Coronary artery (tissue), 2 donors: ENCODE results near the gene SGK2.

Experiments
- DNase-seq: peaks from one replicate; pipeline ENCODE4 v3.0.0-alpha.2; 2017; ENCODE audit warnings: low spot score
- H3K27ac ChIP-seq, 2 donors: fragments of 200-600 bp; sonication (generic); one replicate each; pipeline ENCODE4 v1.5.1; 2016 to 2019
- H3K4me3 ChIP-seq: fragments of 200-600 bp; sonication (generic); 2 replicates; pipeline ENCODE4 v1.5.1; 2016; ENCODE audit warnings: mild to moderate bottlenecking, moderate library complexity
- TF ChIP-seq, protein P1 (sequence below): fragments of 200-600 bp; sonication (generic); IDR thresholded peaks from one replicate; pipeline ENCODE4 v1.5.1; 2019; ENCODE audit warnings: antibody characterized with exemption

SGK2 gene

DNA sequence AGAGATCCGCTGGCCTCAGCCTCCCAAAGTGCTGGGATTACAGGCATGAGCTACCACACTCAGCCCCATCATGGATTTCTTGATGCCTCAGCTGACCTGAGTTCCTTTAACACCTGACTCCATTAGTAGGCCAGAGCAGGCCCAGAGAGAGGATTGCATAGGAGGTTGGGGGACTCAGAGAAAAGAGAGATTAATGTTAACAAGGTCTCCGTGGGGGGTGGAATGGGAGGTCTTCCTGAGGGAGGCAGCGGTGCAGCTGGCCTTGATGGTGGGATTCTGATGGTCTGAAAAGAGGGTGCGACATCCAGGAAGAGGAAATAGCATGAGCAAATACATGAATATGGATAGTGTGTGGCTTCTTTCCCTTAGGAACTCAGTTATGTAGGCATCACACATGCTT lies 9.9 kb downstream of the SGK2 start:
- Histone ChIP-seq H3K27ac (no peak overlapping the region), H3K4me3 (no peak overlapping the region)
- no peak for DNase-seq
- TF ChIP-seq, protein P1, sequence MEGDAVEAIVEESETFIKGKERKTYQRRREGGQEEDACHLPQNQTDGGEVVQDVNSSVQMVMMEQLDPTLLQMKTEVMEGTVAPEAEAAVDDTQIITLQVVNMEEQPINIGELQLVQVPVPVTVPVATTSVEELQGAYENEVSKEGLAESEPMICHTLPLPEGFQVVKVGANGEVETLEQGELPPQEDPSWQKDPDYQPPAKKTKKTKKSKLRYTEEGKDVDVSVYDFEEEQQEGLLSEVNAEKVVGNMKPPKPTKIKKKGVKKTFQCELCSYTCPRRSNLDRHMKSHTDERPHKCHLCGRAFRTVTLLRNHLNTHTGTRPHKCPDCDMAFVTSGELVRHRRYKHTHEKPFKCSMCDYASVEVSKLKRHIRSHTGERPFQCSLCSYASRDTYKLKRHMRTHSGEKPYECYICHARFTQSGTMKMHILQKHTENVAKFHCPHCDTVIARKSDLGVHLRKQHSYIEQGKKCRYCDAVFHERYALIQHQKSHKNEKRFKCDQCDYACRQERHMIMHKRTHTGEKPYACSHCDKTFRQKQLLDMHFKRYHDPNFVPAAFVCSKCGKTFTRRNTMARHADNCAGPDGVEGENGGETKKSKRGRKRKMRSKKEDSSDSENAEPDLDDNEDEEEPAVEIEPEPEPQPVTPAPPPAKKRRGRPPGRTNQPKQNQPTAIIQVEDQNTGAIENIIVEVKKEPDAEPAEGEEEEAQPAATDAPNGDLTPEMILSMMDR: no peak

DNA sequence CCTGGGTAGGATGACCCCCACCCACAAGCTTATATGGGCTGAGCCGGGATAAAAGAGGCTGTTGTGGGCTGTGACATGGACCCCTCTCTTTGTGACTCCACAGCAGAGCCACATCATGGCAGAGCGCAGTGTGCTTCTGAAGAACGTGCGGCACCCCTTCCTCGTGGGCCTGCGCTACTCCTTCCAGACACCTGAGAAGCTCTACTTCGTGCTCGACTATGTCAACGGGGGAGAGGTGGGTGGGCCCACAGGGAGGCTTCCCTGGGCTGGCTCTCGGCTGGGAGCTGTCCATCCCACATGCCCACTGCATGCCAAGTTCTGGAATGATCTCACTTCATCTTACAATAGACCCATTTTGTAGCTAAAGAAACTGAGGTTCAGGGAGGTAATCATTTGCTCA lies 10.5 kb downstream of the SGK2 start:
- DNase-seq: no peak
- TF ChIP-seq, protein P1: no peak
- no peak overlapping the region for H3K27ac ChIP-seq
- no peak overlapping the region for H3K4me3 ChIP-seq

DNA sequence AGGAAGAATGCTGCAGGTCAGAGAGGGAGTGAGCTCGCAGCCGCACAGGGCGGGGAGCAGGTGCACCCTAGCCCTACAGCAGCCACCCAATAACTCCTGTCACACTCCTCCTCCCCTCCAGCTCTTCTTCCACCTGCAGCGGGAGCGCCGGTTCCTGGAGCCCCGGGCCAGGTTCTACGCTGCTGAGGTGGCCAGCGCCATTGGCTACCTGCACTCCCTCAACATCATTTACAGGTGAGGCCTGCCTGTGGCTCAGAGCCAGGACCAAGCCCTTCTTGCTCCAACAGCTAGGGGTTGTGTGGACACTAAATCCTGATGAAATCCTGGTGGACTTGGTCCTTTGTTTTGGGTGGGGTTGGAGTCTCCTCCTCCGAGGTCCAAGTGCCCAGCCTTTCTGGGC lies 11.7 kb downstream of the SGK2 start:
- TF ChIP-seq, protein P1: no peak
- Histone ChIP-seq H3K27ac (no peak overlapping the region), H3K4me3 (no peak overlapping the region)
- no peak for DNase-seq

DNA sequence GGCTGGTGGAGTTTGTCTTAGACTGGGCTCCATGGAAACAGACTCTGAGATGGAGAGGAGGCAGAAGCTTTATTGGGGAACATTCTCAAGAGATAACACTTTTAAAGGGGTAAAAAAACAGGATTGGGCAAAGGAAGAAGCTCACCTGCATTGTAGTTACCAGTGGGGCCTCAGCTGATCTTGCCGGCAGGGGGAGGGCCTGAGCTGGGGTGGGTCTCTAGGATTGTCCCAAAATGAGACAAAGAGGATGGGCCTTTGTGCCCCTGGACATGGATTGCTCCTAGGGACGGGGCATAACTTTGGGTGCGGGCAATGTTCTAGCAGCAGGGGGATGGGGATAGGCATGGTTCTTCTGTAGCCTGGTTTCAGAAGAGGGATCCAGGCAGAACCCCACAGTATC lies 12.5 kb downstream of the SGK2 start:
- no peak for DNase-seq
- TF ChIP-seq, protein P1: no peak
- Histone ChIP-seq H3K27ac (no peak overlapping the region), H3K4me3 (no peak overlapping the region)

DNA sequence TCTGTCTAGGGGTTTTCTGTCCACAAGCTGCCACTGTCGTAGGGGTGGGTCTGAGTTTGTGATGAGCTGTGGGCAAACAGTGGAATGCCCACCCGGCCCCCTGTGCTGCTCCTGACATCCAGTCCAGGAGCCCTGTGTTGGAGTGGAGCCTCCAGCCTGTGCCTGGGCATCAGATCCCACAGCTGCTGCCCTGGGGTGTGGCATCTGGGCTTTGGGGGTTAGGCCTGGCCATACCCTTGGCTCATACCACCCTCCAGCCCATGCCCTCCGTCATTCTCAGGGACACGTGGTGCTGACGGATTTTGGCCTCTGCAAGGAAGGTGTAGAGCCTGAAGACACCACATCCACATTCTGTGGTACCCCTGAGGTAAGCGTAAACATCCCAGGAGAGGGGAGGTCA lies 12.9 kb downstream of the SGK2 start:
- Histone ChIP-seq H3K27ac (no peak overlapping the region), H3K4me3 (no peak overlapping the region)
- TF ChIP-seq, protein P1: no peak
- DNase-seq: no peak

DNA sequence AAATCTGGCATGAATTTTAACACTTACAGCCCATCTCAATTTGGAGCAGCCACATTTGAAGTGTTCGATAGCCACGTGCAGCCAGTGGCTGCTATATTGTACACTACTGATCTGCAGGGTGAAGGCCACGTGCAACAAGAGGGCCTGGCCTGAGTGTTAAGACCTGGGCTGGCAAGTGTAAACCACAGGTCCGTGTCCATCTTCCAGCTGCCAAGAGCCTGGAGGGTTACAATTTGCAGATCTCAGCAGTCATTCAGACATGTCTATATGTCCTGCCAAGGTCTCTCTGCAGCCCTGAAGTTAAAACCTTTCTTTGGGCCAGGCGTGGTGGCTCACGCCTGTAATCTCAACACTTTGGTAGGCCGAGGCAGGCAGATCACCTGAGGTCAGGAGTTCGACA lies 14.1 kb downstream of the SGK2 start:
- Histone ChIP-seq H3K27ac (no peak overlapping the region), H3K4me3 (no peak overlapping the region)
- TF ChIP-seq, protein P1: no peak
- no peak for DNase-seq

DNA sequence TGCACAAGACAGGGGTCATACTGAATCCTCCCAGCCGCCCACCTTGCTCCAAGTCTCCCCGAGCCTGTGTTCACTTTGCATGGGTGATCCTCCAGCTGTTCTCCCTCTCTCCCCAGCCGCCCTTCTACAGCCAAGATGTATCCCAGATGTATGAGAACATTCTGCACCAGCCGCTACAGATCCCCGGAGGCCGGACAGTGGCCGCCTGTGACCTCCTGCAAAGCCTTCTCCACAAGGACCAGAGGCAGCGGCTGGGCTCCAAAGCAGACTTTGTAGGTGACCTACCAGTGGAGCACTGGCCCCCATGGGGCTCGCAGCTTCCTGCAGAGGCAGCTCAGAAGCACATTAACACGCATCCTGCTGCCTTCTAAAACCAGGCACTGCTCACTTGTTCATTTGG lies 17.3 kb downstream of the SGK2 start:
- H3K4me3 ChIP-seq: no peak overlapping the region
- no peak for DNase-seq
- TF ChIP-seq, protein P1: no peak
- no peak overlapping the region for H3K27ac ChIP-seq
